Right ventricle myocardium inferior (tissue), 1 donor: Measurements from ENCODE around the gene SVIP. TPM values are rescaled to one million over a fixed set of nuclear protein-coding genes. Genes with fewer than 3 reads are reported as not detected.

Experiments
- ATAC-seq: fragments of 200-7000 bp; cut with Tn5 transposase; one replicate; pipeline ENCODE4 v1.9.1; 2020; ENCODE audit warnings: mild to moderate bottlenecking, moderate library complexity
- DNase-seq: peaks from one replicate; pipeline ENCODE4 v3.0.0; 2021; ENCODE audit errors: missing footprints
- intact Hi-C: fragments of 100-400 bp; cut with DNase I; formaldehyde crosslinking; loops from one replicate; pipeline ENCODE4 v1.11.0; 2022
- total RNA-seq: library from RNA; stranded (reverse); fragmentation: NEBNext Ultra II Directional; extraction: Animal tissue kit (Norgen Biotek cat#: 25700); gene quantifications from one replicate; pipeline ENCODE4 v1.2.1, GENCODE V29; 2021
- donor health status: DM: no; HTN: yes; CAD: no; lungs with severe emphysema.

SVIP gene
- total RNA-seq, 1 donor from 2014 or later: 24.9 TPM

DNA sequence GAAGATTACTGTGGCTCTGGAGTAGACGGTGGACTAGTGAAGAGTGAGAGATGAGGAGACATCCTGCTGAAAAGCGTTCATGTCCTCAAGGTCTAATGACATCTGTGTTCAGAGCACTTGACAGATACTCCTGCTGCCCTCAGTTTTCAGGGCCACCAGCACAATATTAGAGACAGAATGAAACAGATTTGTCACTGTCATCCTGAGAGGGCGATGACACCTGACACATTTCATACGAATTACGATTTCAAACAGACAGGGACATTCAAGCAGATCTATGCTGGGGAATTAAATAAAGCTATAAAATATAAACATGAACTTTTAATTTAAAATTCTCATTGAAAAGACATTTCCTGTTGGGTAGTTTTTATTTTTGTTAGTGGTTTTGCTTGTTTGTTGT lies 29.1 kb downstream of the SVIP start:
- intact Hi-C loops: no loop called here
- ATAC-seq (no peak), DNase-seq (no peak)

DNA sequence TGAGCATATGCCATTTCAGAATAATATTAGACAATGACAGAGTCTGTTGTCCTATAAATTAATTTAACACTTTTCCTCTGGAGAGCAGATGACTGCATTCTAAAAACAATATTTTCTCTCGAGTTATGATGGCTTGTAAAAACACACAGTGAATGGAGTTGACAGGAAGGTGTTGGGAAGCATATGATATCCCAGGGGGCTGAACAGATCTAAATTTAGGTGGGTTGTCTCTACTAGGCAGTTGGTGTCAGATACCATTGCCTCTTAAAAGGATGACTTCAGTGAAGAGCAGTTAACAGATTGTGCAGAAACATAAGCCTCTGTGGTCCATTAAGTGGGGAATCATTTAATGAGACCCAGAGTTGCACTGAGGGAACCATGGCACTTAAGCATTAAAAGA lies 30.7 kb downstream of the SVIP start:
- intact Hi-C loops: loop anchor here (10.0 kb wide), 1 partner anchor 364 kb away; no protein-coding TSS in a partner anchor
- no peak for ATAC-seq

DNA sequence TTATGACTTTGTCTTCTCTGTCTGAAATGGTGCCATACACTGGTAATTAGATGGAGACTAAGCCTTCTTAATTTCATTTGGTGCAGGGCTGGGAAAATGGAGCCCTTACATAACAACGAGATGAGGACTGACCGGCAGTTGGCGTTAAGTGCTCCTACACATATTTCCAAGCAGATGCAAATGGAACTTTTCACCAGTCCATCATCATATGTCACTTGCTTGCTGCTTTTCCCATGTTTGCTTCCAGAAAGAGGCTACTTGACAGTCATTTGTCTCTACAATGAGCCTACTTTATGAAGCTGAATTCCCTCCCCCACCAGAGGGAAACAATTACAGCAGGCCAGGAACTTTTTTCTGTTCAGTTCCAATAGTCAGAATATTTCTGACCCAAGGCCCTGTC lies 32.6 kb downstream of the SVIP start:
- intact Hi-C loops: loop anchor here (10.0 kb wide), 1 partner anchor 362 kb away; no protein-coding TSS in a partner anchor
- ATAC-seq (no peak), DNase-seq (no peak)

More for the DNA sequence above, 30.7 kb downstream of the SVIP start:
- no peak for DNase-seq

DNA sequence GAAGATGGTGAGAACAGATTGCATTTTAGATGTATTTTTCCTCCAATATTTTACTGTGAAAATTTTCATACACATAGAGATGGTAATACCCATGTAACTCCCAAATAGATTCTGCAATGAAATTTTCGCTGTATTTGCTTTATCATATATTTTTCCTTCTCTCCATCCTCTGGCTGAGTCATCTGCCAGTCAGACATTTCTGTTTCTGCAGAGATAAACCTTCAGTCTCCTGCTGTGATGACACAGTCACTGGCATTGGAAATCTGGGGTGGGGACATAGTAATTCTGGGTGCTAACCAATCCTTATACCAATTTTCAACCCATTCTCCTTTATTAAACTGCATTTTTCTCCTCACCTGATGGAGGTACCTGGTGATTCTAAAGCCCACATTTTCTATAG lies 33.7 kb downstream of the SVIP start:
- no peak for ATAC-seq
- no peak for DNase-seq
- intact Hi-C loops: loop anchor here (10.0 kb wide), 1 partner anchor 361 kb away; no protein-coding TSS in a partner anchor

DNA sequence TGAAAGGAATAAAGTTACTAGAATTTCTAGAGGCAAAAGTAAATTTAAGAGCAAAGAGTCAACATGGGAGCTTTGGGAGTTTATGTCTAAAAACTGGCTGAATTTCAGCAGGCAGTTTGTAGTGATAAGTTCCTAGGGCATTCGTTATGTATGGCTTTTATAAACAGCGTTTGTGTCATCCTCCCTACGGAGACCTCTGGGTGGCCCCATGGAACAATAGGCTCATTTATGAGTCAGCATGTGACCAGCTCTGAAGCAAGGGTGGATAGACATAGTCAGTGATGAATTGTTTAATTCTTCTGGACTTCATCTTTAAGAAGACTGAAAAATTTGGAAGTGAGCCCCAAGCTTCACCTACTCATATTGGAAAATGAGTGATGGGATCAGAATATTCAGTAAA lies 37.1 kb downstream of the SVIP start:
- intact Hi-C loops: loop anchor here (10.0 kb wide), 1 partner anchor 358 kb away; no protein-coding TSS in a partner anchor
- DNase-seq (no peak), ATAC-seq (no peak)

DNA sequence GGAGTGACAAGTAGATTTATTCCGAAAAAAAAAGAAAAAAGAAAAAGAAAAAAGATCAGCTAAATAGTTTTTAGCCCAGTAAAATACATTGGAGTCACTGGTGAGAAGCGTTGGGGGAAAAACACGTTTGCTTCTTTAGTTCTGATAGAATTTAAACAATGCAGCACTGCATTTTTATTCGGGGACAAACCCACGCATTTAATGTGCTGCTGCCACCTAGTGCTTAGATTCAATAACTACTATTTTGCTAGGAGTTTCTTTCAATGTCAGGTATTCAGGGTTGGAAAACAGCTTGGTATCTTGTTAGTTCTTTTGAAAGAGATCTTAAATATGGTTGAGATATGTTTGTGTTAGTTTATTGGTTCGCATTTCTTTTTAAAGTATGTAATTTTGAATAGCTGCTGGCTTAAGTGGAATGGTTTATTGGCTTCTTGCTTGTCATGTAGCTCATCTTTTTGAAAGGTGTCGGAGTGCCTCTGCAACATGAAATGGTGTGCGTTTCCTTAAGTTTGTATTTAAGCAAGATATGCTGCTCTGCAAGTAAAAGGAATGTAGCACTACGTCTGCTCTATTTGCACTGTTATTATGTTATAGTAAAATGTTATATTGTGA lies 41.9 kb downstream of the SVIP start:
- intact Hi-C loops: loop anchor here (2.0 kb wide), 1 partner anchor 453 kb away; no protein-coding TSS in a partner anchor
- ATAC-seq: no peak
- DNase-seq: no peak

DNA sequence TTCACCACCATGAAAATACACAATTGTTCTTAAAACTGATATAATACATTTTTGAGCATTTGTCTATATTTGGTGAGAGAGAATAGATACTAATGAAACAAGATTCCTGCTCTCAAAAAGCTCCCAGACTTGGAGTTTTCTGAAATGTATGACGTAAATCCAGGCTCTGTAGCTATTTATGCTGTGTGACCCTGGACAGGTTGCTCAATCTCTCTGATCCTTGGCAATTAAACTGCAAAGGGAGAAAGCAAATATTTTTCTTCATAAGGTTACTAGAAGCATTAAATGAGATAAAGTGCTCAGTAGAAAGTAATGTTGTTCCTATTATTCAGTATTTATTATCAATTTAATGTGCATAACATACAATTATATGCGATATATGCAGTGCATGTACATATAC lies 42.5 kb downstream of the SVIP start:
- ATAC-seq: no peak
- intact Hi-C loops: loop anchor here (2.0 kb wide), 1 partner anchor 452 kb away; no protein-coding TSS in a partner anchor

DNA sequence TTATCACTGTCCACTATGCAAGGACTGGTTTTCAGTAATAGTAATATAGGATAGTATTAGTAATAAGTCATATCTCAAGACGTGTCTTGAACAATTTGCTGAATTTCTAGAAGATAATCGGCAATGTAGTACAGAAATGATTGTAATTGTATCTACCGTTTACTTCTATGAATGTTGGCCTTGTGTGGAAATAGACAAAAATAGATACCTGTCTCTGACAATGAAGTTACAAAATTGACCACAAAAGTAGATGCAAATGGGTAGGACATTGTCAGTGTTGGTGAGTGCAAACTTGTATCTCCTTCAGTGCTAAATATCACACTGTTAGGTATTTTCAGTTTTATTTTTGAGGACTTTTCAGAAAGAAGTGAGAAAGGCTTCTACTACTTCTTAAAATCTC lies 43.1 kb downstream of the SVIP start:
- no peak for ATAC-seq

More for the DNA sequence above, 42.5 kb downstream of the SVIP start:
- DNase-seq: no peak

DNA sequence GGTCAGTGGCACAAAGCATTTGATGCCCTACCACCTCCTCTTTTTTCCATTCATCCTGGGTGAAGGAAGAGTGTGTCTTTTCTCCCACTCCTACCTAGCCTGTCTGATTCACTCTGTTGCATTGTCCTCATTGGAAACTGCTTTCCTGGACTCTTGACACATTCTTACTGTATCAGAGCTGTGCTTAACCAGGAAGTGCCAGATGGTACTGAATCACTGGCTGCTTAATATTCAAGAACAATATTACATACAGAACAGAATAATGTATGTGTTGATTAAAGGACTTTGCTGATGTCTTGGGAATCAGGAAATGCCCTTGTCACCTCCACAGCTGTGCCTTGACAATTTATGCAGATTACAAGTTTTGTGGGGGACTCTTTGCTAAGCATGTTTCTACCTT lies 44.4 kb downstream of the SVIP start:
- no peak for DNase-seq
- intact Hi-C loops: no loop called here
- ATAC-seq: no peak

More for the DNA sequence above, 43.1 kb downstream of the SVIP start:
- intact Hi-C loops: loop anchor here (2.0 kb wide), 1 partner anchor 452 kb away; no protein-coding TSS in a partner anchor
- no peak for DNase-seq

DNA sequence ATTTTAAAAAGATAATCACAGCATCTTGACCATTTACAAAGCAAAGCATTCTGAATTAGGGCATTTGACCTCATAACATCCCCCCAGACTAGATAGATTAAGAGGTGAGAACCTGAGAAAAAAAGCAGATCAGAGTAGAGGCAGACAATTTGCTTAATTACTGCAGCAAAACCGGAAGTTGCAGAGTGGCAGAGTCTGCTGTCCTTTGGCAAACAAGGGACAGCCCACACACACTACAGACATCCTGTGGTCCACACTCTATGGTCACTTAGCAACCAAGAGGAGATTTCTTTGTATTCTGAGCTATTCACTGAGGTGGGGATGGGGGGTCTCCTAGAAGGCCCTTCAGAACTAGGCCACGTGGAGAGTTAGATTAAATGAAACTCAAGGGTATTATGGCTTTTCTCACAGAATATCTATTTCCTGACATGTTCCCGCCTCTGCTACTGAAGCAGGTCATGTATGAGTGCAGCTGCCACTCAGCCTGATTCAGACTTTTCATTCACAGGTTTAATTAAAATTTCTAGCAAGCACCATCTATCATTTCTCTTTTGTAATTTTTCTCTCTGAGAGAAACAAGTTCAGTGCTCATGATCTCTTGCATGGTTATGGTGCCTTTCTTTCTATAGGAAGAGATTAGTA lies 48.5 kb downstream of the SVIP start:
- ATAC-seq: no peak
- intact Hi-C loops: no loop called here

DNA sequence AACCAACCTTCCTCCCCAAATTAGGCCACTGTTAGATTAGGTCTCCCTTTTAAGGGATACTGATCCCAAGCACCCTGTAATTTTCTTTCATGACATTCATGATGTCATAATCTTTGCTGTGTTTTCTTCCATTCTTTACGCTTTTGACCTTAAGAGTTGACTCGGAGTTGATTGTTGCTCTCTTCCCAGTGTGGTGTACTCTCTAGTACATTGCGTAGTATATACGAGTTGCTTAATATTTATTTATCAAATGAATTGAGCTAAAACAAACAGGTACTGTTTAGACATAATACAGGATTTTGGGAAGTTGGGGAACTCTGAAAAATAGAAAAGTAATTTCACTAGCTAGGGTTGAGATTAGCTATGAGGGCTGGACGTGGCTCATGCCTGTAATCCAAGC lies 49.8 kb downstream of the SVIP start:
- intact Hi-C loops: no loop called here
- DNase-seq (no peak), ATAC-seq (no peak)

More for the DNA sequence above, 48.5 kb downstream of the SVIP start:
- no peak for DNase-seq

DNA sequence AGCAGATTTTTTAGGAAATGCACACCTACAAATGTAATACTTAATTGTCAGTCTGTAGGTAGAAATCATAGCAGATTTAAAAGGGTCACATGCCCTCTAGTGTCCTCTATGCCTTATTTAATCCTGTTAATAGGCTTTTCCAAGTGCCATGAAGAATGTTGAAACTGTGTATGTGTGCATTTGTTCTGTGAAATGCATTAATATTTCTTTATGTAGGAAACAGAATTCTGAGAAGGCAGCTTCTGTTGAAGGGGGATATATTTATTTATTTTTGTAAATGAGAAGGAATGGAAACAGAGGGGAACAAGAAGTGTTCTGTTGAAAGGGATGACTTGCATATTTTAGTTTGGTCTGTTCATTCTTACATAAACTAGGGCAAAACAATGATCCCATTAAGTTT lies 51.0 kb downstream of the SVIP start:
- ATAC-seq (no peak), DNase-seq (no peak)
- intact Hi-C loops: no loop called here

DNA sequence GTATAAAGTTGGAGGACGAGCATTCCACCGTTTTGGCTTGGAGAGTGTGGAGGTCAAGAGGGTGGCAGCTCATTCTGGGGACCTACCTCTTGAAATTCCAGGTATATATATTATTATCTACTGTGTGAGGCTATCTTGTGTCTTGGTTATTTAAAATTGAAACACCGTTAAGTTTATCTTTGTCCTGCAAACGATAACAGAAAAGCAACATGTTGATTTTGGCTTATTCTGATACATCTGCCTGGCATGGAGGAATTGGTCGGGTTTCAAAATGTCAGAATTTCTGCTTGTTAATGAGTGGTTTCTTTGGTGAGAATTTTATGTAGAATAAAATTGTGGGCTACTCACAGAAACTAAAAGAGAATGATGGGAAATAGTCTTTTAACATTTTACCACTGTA lies 54.4 kb downstream of the SVIP start:
- intact Hi-C loops: no loop called here
- no peak for ATAC-seq
- no peak for DNase-seq

DNA sequence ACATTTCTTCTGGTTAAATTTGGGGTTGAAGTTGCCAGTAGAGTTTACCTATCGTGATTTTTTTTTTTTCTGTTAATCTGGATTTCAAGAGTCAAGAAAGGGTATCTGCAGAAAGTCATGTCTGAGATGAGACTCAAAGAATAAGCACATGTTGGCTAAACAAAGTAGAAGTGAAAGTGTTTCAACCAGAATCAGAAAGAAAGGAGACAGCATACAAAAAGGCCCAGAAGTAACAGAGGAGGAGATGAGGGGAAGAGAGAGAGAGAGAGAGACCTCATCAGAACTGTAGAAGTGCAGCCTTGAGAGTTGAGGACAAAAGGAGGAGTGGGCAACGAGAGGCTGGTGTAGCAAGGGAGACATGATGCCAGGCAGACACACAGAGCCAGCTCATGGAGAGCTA lies 54.9 kb downstream of the SVIP start:
- ATAC-seq: no peak

DNA sequence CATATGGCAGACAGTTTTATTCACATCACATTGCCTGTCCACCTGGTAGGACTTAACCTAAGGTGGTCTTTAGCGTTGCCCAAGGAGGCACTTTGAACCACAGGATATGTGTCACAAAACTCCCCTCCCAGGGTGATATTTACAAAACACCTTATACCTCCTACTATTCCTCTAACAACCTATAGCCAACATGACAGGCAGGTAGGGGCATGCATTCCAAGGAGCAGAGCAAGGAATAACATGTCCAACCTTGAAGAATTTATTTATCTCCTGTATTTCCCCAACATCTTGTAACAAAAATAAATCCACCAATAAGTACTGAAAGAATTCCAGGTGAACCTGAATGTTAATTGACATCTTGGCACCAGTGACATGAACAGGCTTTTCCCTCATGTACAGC lies 60.5 kb downstream of the SVIP start:
- DNase-seq (no peak), ATAC-seq (no peak)
- intact Hi-C loops: no loop called here

More for the DNA sequence above, 54.9 kb downstream of the SVIP start:
- intact Hi-C loops: no loop called here
- no peak for DNase-seq

Other genes starting within 250 kb of the SVIP start
- gene FANCF, start 204.0 kb downstream of the SVIP start, total RNA-seq: 4.8 TPM
- gene GAS2, start 163.2 kb downstream of the SVIP start, total RNA-seq: 10.0 TPM
- gene CCDC179, start 30.7 kb upstream of the SVIP start, total RNA-seq: not detected